OCI-LY7 (cell line): ENCODE measurements around the gene MAMDC2. TPM values are rescaled to one million over a fixed set of nuclear protein-coding genes. Genes with fewer than 3 reads are reported as not detected.

Source experiments
- BruUV-seq: library from RNA; stranded (reverse); fragments of 400-500 nt; replicated peaks from 2 replicates; lab custom pipeline; 2021; lab: Mats Ljungman, UMichigan
- CTCF ChIA-PET: fragments of 300-600 bp; sonication (Branson Sonifier 250); formaldehyde crosslinking; loops from one replicate; lab custom pipeline; 2022; ENCODE audit warnings: antibody characterized with exemption; ENCODE audit not compliant: unreplicated experiment; lab: Charles Lee
- POLR2A ChIA-PET: fragments of 300-600 bp; sonication (Branson Sonifier 250); formaldehyde crosslinking; loops from one replicate; lab custom pipeline; 2022; ENCODE audit warnings: antibody characterized with exemption; lab: Charles Lee
- DNase-seq: peaks from one replicate; pipeline ENCODE4 v3.0.0-alpha.2; 2015; ENCODE audit warnings: low spot score
- H2AFZ ChIP-seq: fragments of 200-600 bp; sonication (generic), shearing (Covaris generic); 2 replicates; pipeline ENCODE4 v1.6.1; 2014; ENCODE audit warnings: mild to moderate bottlenecking, antibody characterized with exemption, low read length, moderate library complexity
- H3K27ac ChIP-seq: fragments of 200-600 bp; sonication (generic); 2 replicates; pipeline ENCODE4 v1.5.1; 2014; ENCODE audit warnings: mixed run types, low read depth, mild to moderate bottlenecking, moderate library complexity, low read length, inconsistent platforms; ENCODE audit not compliant: poor library complexity, severe bottlenecking
- H3K36me3 ChIP-seq: fragments of 200-600 bp; sonication (generic); 2 replicates; pipeline ENCODE4 v1.6.1; 2014; ENCODE audit warnings: mild to moderate bottlenecking, antibody characterized with exemption, low read length, moderate library complexity, mixed read lengths; ENCODE audit not compliant: insufficient read depth
- H3K4me1 ChIP-seq: fragments of 200-600 bp; sonication (generic); 2 replicates; pipeline ENCODE4 v1.5.1; 2014; ENCODE audit warnings: mild to moderate bottlenecking, low read length; ENCODE audit not compliant: insufficient read depth, poor library complexity, severe bottlenecking
- H3K4me2 ChIP-seq: fragments of 200-600 bp; sonication (generic); 2 replicates; pipeline ENCODE4 v1.6.1; 2014; ENCODE audit warnings: mild to moderate bottlenecking, low read length
- H3K4me3 ChIP-seq: fragments of 200-600 bp; sonication (generic); 2 replicates; pipeline ENCODE4 v1.5.1; 2014; ENCODE audit warnings: mild to moderate bottlenecking, low read depth, low read length; ENCODE audit not compliant: poor library complexity, severe bottlenecking
- H3K79me2 ChIP-seq: fragments of 200-600 bp; sonication (generic); 2 replicates; pipeline ENCODE4 v1.6.1; 2016; ENCODE audit warnings: low read depth, mild to moderate bottlenecking, low read length, moderate library complexity, mixed read lengths; ENCODE audit not compliant: insufficient read depth
- H3K9me2 ChIP-seq: fragments of 200-600 bp; sonication (generic); 2 replicates; pipeline ENCODE4 v1.6.1; 2016; ENCODE audit warnings: mild to moderate bottlenecking, low read length, mixed read lengths; ENCODE audit not compliant: insufficient read depth
- H3K9me3 ChIP-seq: fragments of 200-600 bp; sonication (generic); 2 replicates; pipeline ENCODE4 v1.6.1; 2014; ENCODE audit warnings: mild to moderate bottlenecking, mixed run types, low read length, mixed read lengths
- H4K20me1 ChIP-seq: fragments of 200-600 bp; sonication (generic); 2 replicates; pipeline ENCODE4 v1.6.1; 2014; ENCODE audit warnings: mild to moderate bottlenecking, antibody characterized with exemption, low read length, moderate library complexity, mixed read lengths; ENCODE audit not compliant: insufficient read depth
- CTCF ChIP-seq: fragments of 200-600 bp; sonication (generic); conservative IDR thresholded peaks from 2 replicates; pipeline ENCODE4 v1.5.1; 2014; ENCODE audit warnings: mild to moderate bottlenecking, antibody characterized with exemption, low read length, moderate library complexity, mixed read lengths
- EZH2phosphoT487 ChIP-seq: fragments of 200-600 bp; sonication (generic); IDR thresholded peaks from 2 replicates; pipeline ENCODE4 v1.6.1; 2018; ENCODE audit warnings: low read depth, borderline replicate concordance, mild to moderate bottlenecking, mixed run types, antibody characterized with exemption, low read length, moderate library complexity, mixed read lengths
- intact Hi-C: fragments of 100-400 bp; cut with micrococcal nuclease; formaldehyde crosslinking; loops from one replicate; pipeline ENCODE4 v1.10.0; 2022; ENCODE audit not compliant: unreplicated experiment
- total RNA-seq, 2 experiments: library from RNA; depleted of rRNA in 1 of 2; stranded (reverse); fragments of >200 nt in 1 of 2; shearing (Covaris generic) in 1 of 2; gene quantifications; 2 replicates each; pipeline ENCODE4 v1.2.3, GENCODE V29; 2014 to 2022

MAMDC2 gene
- total RNA-seq, 2 experiments from 2014 or later, result not detected

- H4K20me1 ChIP-seq, result peaks cover 24% of the 10 kb centered on the region
- intact Hi-C loops, result no loop called here
Measured at GRCh38 chr9:70261131-70261870, 217.7 kb downstream of the MAMDC2 start.

GRCh38 chr9:70262366-70262765 is 218.7 kb downstream of the MAMDC2 start:
- Histone ChIP-seq H3K36me3 (peaks cover 74% of the 10 kb centered on the region), H3K4me1 (peaks cover 33% of the 10 kb centered on the region), H3K9me3 (no peaks in the 10 kb centered on the region), H3K4me3 (no peak overlapping the region), H2AFZ (no peak overlapping the region), H3K4me2 (peak overlapping the region; percentile 3; the same call in 1 of the 2 replicates), H3K9me2 (no peaks in the 10 kb centered on the region), H3K27ac (no peak overlapping the region), H3K79me2 (peaks cover 66% of the 10 kb centered on the region), H4K20me1 (peaks cover 24% of the 10 kb centered on the region)
- no peak for DNase-seq
- CTCF ChIA-PET, result no interaction called here
- BruUV-seq, result no TSS peak
- POLR2A ChIA-PET, result no interaction called here
- intact Hi-C loops, result no loop called here
- TF ChIP-seq EZH2phosphoT487 (no peak), CTCF (no peak)

More at GRCh38 chr9:70261131-70261870, 217.7 kb downstream of the MAMDC2 start:
- peak overlapping the region; percentile 96 for H3K4me2 ChIP-seq
- H3K4me3 ChIP-seq, result peak overlapping the region; percentile 89
- POLR2A ChIA-PET, result no interaction called here
- BruUV-seq, result no TSS peak
- no peaks in the 10 kb centered on the region for H3K9me3 ChIP-seq
- TF ChIP-seq EZH2phosphoT487, result no peak
- no peak for TF ChIP-seq CTCF
- H3K36me3 ChIP-seq, result peaks cover 64% of the 10 kb centered on the region
- H3K27ac ChIP-seq, result no peak overlapping the region
- no peaks in the 10 kb centered on the region for H3K9me2 ChIP-seq
- CTCF ChIA-PET, result no interaction called here
- no peak overlapping the region for H2AFZ ChIP-seq
- peaks cover 60% of the 10 kb centered on the region for H3K79me2 ChIP-seq
- no peak for DNase-seq
- peaks cover 34% of the 10 kb centered on the region for H3K4me1 ChIP-seq

- Histone ChIP-seq H3K36me3 (peaks cover 79% of the 10 kb centered on the region), H3K4me1 (peaks cover 27% of the 10 kb centered on the region), H3K27ac (no peak overlapping the region), H4K20me1 (peaks cover 24% of the 10 kb centered on the region), H3K9me2 (no peaks in the 10 kb centered on the region), H3K4me2 (no peak overlapping the region), H3K79me2 (peaks cover 71% of the 10 kb centered on the region), H2AFZ (no peak overlapping the region), H3K9me3 (no peaks in the 10 kb centered on the region), H3K4me3 (no peak overlapping the region)
- DNase-seq, result no peak
- no TSS peak for BruUV-seq
- no peak for TF ChIP-seq EZH2phosphoT487
- TF ChIP-seq CTCF, result no peak
- POLR2A ChIA-PET, result interaction anchor here (2.0 kb wide), 1 partner anchor 15 kb away, joined by 5 read pairs; no protein-coding TSS in a partner anchor
- CTCF ChIA-PET, result no interaction called here
- intact Hi-C loops, result no loop called here
Measured at GRCh38 chr9:70262948-70263347, 219.3 kb downstream of the MAMDC2 start.
